Mammary epithelial cell (primary cell): Measurements from ENCODE around the gene ZCCHC13.

Source experiments
- CTCF ChIP-seq, 2 donors: IDR thresholded peaks in 1 of 2; conservative IDR thresholded peaks in 1 of 2; 2 replicates each; pipeline ENCODE4 v1.5.1; 2011 to 2012; ENCODE audit warnings: inconsistent platforms in 2 of 2, low read length in 2 of 2, mild to moderate bottlenecking in 2 of 2, control low read depth in 1 of 2, low read depth in 1 of 2; ENCODE audit not compliant: insufficient read depth in 1 of 2; ENCODE audit errors: extremely low read depth in 1 of 2
- EZH2 ChIP-seq: IDR thresholded peaks from 2 replicates; pipeline ENCODE4 v1.6.1; 2012; ENCODE audit warnings: low read length, inconsistent platforms, borderline replicate concordance

- TF ChIP-seq CTCF (conservative IDR thresholded peaks at IDR 0.05 in 1 of 2, IDR thresholded peaks at IDR 0.05 in 1 of 2; ENCODE audit: extremely low read depth in 1 of 2, insufficient read depth in 1 of 2, low read depth in 1 of 2, low read length in 2 of 2) (no peak), EZH2 (no peak)
These were observed 50.0 kb downstream of the ZCCHC13 start for GRCh38 chrX:74353984-74354383.
